Coronary artery (tissue), 2 donors: Measurements from ENCODE around the gene PHC2.

Experiments
- DNase-seq: peaks from one replicate; pipeline ENCODE4 v3.0.0-alpha.2; 2017; ENCODE audit warnings: low spot score
- H3K27ac ChIP-seq, 2 donors: fragments of 200-600 bp; sonication (generic); one replicate each; pipeline ENCODE4 v1.5.1; 2016 to 2019
- H3K4me3 ChIP-seq: fragments of 200-600 bp; sonication (generic); 2 replicates; pipeline ENCODE4 v1.5.1; 2016; ENCODE audit warnings: mild to moderate bottlenecking, moderate library complexity
- CTCF ChIP-seq: fragments of 200-600 bp; sonication (generic); IDR thresholded peaks from one replicate; pipeline ENCODE4 v1.5.1; 2019; ENCODE audit warnings: antibody characterized with exemption

Gene PHC2

GRCh38 chr1:33462405-33463164 lies 31.7 kb upstream of the PHC2 start:
- Histone ChIP-seq H3K4me3 (no peak overlapping the region), H3K27ac (no peak overlapping the region)
- no peak for TF ChIP-seq CTCF
- DNase-seq = no peak

- TF ChIP-seq CTCF = no peak
- no peak for DNase-seq
- Histone ChIP-seq H3K27ac (peak overlapping the region; percentile 66 to 92), H3K4me3 (no peak overlapping the region)
These were observed 30.2 kb upstream of the PHC2 start for GRCh38 chr1:33460947-33461629.

DNA sequence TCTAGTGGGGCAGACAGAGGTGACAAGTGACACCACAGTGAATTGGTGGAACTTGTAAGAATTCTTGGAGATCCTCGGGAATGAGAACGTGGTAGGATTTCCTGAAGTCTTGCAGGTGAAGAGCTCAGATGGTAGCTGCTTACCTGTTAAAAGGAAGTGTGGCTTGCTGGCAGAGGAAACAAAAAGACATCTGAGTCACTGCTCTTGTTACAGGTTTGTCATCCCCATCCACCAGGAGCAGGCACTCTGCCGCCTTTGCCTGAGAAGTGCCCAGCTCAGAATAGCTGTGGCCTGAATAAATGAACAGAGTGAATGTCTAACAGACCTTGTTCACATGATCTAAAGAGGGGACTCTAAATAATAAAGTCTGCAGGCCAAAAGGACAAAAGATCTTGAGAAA lies 29.2 kb upstream of the PHC2 start:
- no peak overlapping the region for H3K4me3 ChIP-seq
- TF ChIP-seq CTCF = no peak
- no peak for DNase-seq
- peak overlapping the region; percentile 66 to 92 for H3K27ac ChIP-seq

DNA sequence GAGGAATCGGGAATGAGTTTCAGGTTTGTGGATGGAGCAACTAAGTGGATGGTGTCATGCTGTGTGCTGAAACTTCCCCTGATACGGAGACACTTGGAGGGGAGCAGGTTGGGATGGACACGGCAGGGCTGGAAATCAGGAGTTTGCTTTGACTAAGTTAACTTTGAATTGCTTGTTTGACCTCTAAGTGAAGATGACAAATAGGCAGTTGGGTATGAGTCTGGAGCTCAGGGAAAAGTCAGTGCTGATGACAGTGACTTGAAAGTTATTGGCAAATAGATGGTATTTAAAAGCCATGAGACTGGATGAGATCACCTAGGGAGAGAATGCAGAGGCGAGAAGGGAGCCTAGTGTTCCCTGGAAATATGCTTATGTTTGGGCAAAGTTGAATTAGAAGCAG lies 28.8 kb upstream of the PHC2 start:
- Histone ChIP-seq H3K27ac (peak overlapping the region; percentile 66 to 92), H3K4me3 (no peak overlapping the region)
- no peak for DNase-seq
- no peak for TF ChIP-seq CTCF

DNA sequence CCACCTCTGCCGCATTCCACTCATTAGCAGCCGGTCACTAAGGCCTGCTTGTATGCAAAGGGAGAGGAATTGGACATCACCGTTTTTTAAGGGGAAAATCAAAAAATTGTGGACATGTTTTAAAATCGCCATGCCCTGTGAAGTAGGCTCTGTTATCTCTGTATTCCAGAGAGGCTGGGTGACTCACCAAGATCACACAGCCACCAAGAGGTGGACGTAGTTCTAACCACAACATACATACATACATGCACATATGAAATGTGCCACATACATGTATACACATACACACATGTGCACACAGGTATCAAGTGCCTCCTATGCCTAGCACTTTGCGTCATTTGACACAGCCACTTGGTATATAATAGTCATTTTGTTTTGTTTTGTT lies 25.6 kb upstream of the PHC2 start:
- TF ChIP-seq CTCF = no peak

GRCh38 chr1:33455539-33456501 lies 24.9 kb upstream of the PHC2 start:
- DNase-seq = no peak
- H3K27ac ChIP-seq = no peak overlapping the region
- H3K4me3 ChIP-seq = no peak overlapping the region
- TF ChIP-seq CTCF = peak; percentile 27

More for the DNA sequence above, 25.6 kb upstream of the PHC2 start:
- DNase-seq = no peak
- Histone ChIP-seq H3K4me3 (no peak overlapping the region), H3K27ac (no peak overlapping the region)
